Mesenchymal stem cell (in vitro differentiated cells and primary cell): ENCODE data around the gene PSEN1.

ENCODE experiments used
- DNase-seq: peaks from one replicate; pipeline ENCODE4 v3.0.0-alpha.2; 2013
- H2AFZ ChIP-seq: one replicate; pipeline ENCODE4 v1.6.1; 2013; ENCODE audit warnings: low read depth, mild to moderate bottlenecking, control low read depth, inconsistent platforms, low read length, moderate library complexity
- H2AK5ac ChIP-seq: 2 replicates; pipeline ENCODE4 v1.6.1; 2013; ENCODE audit warnings: low read length, moderate library complexity, mild to moderate bottlenecking, inconsistent platforms; ENCODE audit not compliant: severe bottlenecking
- H2BK120ac ChIP-seq: one replicate; pipeline ENCODE4 v1.6.1; 2013; ENCODE audit warnings: low read depth, mild to moderate bottlenecking, inconsistent platforms, low read length, moderate library complexity
- H2BK12ac ChIP-seq, 2 experiments: one replicate each; pipeline ENCODE4 v1.6.1; 2013; ENCODE audit warnings: inconsistent platforms in 2 of 2, low read length in 2 of 2, mild to moderate bottlenecking in 2 of 2, moderate library complexity in 2 of 2, control low read depth in 1 of 2
- H2BK15ac ChIP-seq: one replicate; pipeline ENCODE4 v1.6.1; 2013; ENCODE audit warnings: mild to moderate bottlenecking, low read depth, inconsistent platforms; ENCODE audit not compliant: poor library complexity, severe bottlenecking
- H2BK5ac ChIP-seq: 2 replicates; pipeline ENCODE4 v1.6.1; 2013; ENCODE audit warnings: low read depth, mild to moderate bottlenecking, low read length, control low read depth, inconsistent platforms; ENCODE audit not compliant: poor library complexity, severe bottlenecking
- H3K14ac ChIP-seq, 2 experiments: one replicate each; pipeline ENCODE4 v1.6.1; 2013; ENCODE audit warnings: inconsistent platforms in 2 of 2, low read length in 2 of 2, control low read depth in 1 of 2, mild to moderate bottlenecking in 1 of 2, moderate library complexity in 1 of 2
- H3K18ac ChIP-seq, 2 experiments: one replicate each; pipeline ENCODE4 v1.6.1; 2013; ENCODE audit warnings: inconsistent platforms in 2 of 2, low read length in 2 of 2, control low read depth in 1 of 2, low read depth in 1 of 2, mild to moderate bottlenecking in 1 of 2
- H3K23ac ChIP-seq, 2 experiments: one replicate each; pipeline ENCODE4 v1.6.1; 2013; ENCODE audit warnings: inconsistent platforms in 2 of 2, low read length in 2 of 2, mild to moderate bottlenecking in 2 of 2, moderate library complexity in 2 of 2, control low read depth in 1 of 2
- H3K27ac ChIP-seq: 2 replicates; pipeline ENCODE4 v1.5.1; 2013; ENCODE audit warnings: mild to moderate bottlenecking, moderate library complexity, low read length, control low read depth, inconsistent platforms; ENCODE audit not compliant: poor library complexity, severe bottlenecking
- H3K27me3 ChIP-seq, 2 experiments: 2 replicates each; pipeline versions ENCODE4 v1.6.1 to v1.7.0; 2013; ENCODE audit warnings: low read length in 2 of 2, mild to moderate bottlenecking in 2 of 2, moderate library complexity in 2 of 2, control low read depth in 1 of 2, inconsistent platforms in 1 of 2; ENCODE audit not compliant: control insufficient read depth in 1 of 2, insufficient read depth in 1 of 2
- H3K36me3 ChIP-seq, 2 experiments: 2 replicates each; pipeline versions ENCODE4 v1.6.1 to v1.7.0; 2013; ENCODE audit warnings: low read length in 2 of 2, control low read depth in 1 of 2, inconsistent platforms in 1 of 2, low read depth in 1 of 2, mild to moderate bottlenecking in 1 of 2; ENCODE audit not compliant: insufficient read depth in 2 of 2, control insufficient read depth in 1 of 2
- H3K4ac ChIP-seq, 2 experiments: one replicate each; pipeline ENCODE4 v1.6.1; 2013; ENCODE audit warnings: inconsistent platforms in 2 of 2, low read length in 2 of 2, mild to moderate bottlenecking in 2 of 2, moderate library complexity in 2 of 2, control low read depth in 1 of 2, low read depth in 1 of 2
- H3K4me1 ChIP-seq: 2 replicates; pipeline ENCODE4 v1.6.1; 2013; ENCODE audit warnings: low read depth, low read length, control low read depth; ENCODE audit not compliant: control insufficient read depth, insufficient read depth
- H3K4me2 ChIP-seq: 2 replicates; pipeline ENCODE4 v1.6.1; 2013; ENCODE audit warnings: low read length, mild to moderate bottlenecking, inconsistent platforms; ENCODE audit not compliant: poor library complexity, severe bottlenecking
- H3K4me3 ChIP-seq, 2 experiments: 2 replicates each; pipeline versions ENCODE4 v1.5.1 to v1.7.0; 2013; ENCODE audit warnings: low read length in 2 of 2, mild to moderate bottlenecking in 2 of 2, control low read depth in 1 of 2, low read depth in 1 of 2; ENCODE audit not compliant: insufficient read depth in 1 of 2
- H3K79me1 ChIP-seq: replicated peaks from 2 replicates; pipeline ENCODE4 v1.6.1; 2013; ENCODE audit warnings: mild to moderate bottlenecking, control low read depth, low read length, inconsistent platforms; ENCODE audit not compliant: poor library complexity, severe bottlenecking
- H3K9ac ChIP-seq: 2 replicates; pipeline ENCODE4 v1.7.0; 2013; ENCODE audit warnings: mild to moderate bottlenecking, low read length, moderate library complexity
- H3K9me3 ChIP-seq: 2 replicates; pipeline ENCODE4 v1.7.0; 2013; ENCODE audit warnings: mild to moderate bottlenecking, low read length; ENCODE audit not compliant: control insufficient read depth
- H4K8ac ChIP-seq: one replicate; pipeline ENCODE4 v1.6.1; 2013; ENCODE audit warnings: inconsistent platforms, mild to moderate bottlenecking, low read length, moderate library complexity
- H4K91ac ChIP-seq: one replicate; pipeline ENCODE4 v1.6.1; 2013; ENCODE audit warnings: mild to moderate bottlenecking, low read length, inconsistent platforms
- WGBS: methylation state at CpG from one replicate; pipeline ENCODE4 v1.1.7; 2013; ENCODE audit warnings: mixed read lengths; 5-methylcytosine and 5-hydroxymethylcytosine counted together

PSEN1 gene

DNA sequence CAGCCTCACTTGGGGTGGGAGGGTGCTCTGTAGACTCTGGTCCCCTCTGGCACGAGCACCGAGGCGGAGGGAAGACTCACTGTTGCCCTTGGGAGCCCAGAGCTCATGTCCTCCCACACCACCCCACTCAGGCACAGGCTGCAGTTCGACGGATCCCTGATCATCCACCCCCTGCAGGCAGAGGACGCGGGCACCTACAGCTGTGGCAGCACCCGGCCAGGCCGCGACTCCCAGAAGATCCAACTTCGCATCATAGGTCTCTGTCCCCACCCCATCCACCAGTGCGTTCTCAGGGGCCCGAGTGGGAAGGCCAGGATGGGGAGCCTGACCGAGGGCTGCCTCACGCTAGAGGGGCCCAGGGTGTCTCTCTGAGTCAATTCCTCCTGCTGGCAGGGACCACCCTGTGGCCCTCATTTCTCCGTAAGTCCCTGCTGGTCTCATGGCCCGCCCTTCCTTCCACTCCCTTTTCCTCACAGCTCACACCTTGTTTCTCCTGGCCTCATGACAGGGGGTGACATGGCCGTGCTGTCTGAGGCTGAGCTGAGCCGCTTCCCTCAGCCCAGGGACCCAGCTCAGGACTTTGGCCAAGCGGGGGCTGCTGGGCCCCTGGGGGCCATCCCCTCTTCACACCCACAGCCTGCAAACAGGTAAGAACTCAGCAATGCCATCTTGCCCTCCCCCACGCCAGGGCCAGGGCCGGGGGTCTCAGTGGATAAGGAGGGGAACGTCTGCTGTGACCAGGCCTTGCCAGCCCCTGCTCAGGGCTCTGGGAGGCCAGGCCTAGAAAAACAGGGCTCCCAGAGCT is 128.0 kb downstream of the PSEN1 start:
- Histone ChIP-seq H3K4me2 (no peak overlapping the region), H3K36me3 (peaks cover 11 to 90% of the 10 kb centered on the region in 2 experiments), H3K79me1 (no peaks in the 10 kb centered on the region), H3K4me3 (no peak overlapping the region), H2BK12ac (no peak overlapping the region), H3K4ac (no peak overlapping the region), H3K14ac (no peak overlapping the region), H2BK5ac (no peak overlapping the region), H2BK120ac (no peak overlapping the region), H3K23ac (no peak overlapping the region), H3K27me3 (no peaks in the 10 kb centered on the region), H2AK5ac (no peak overlapping the region), H3K9ac (no peak overlapping the region), H3K4me1 (no peaks in the 10 kb centered on the region), H3K18ac (no peak overlapping the region), H3K9me3 (no peaks in the 10 kb centered on the region), H4K8ac (no peak overlapping the region), H2BK15ac (no peak overlapping the region), H3K27ac (no peak overlapping the region), H4K91ac (no peak overlapping the region), H2AFZ (no peak overlapping the region)
- WGBS, result 87% methylated on average over 20 of the region's 23 CpGs
- DNase-seq, result no peak

DNA sequence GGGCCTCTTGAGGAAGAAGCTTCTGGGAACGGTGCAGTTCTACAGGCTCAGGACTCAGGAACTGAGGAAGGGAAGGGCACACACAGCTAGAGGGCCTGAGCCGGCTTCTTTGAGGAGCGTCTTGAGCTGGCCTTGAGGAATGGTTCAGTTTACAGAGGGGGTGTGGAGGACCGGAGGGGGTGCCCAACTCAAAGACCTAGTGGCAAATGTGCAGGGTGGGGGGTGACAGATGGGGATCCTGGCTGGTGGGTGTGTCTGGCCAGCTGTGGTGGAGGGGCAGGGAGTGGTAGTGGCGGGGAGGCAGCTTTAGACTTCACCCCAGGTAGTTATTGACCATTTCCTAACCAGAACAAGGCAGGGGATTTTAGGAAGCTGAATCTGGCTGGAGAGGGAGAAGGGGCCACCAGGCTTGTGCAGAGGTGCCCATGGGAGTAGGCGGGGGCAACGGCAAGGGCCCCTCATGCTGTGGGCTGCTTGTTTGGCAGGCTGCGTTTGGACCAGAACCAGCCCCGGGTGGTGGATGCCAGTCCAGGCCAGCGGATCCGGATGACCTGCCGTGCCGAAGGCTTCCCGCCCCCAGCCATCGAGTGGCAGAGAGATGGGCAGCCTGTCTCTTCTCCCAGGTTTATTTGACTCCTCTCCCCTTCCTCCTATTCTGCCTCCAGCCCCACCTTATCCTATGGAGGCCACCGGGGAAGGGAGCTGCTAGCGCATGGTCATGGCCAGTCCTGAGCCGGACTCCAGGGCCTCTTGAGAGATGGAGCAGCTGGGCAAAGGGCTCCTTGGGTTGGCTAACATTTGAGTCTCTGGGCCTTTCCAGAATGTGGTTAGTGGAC is 128.8 kb downstream of the PSEN1 start:
- H3K4me3 ChIP-seq, result no peak overlapping the region
- H3K9me3 ChIP-seq, result no peaks in the 10 kb centered on the region
- no peak overlapping the region for H3K18ac ChIP-seq
- DNase-seq, result no peak
- H3K4me1 ChIP-seq, result peaks cover 6% of the 10 kb centered on the region
- H3K14ac ChIP-seq, result no peak overlapping the region
- H3K4me2 ChIP-seq, result no peak overlapping the region
- H3K4ac ChIP-seq, result no peak overlapping the region
- no peak overlapping the region for H2AK5ac ChIP-seq
- H2BK12ac ChIP-seq, result no peak overlapping the region
- no peak overlapping the region for H2AFZ ChIP-seq
- H2BK15ac ChIP-seq, result no peak overlapping the region
- no peak overlapping the region for H4K8ac ChIP-seq
- no peaks in the 10 kb centered on the region for H3K79me1 ChIP-seq
- H2BK5ac ChIP-seq, result no peak overlapping the region
- H4K91ac ChIP-seq, result no peak overlapping the region
- 93% methylated on average over 17 of the region's 18 CpGs for WGBS
- no peak overlapping the region for H3K27ac ChIP-seq
- peaks cover 11 to 89% of the 10 kb centered on the region in 2 experiments for H3K36me3 ChIP-seq
- no peak overlapping the region for H2BK120ac ChIP-seq
- H3K23ac ChIP-seq, result no peak overlapping the region
- H3K9ac ChIP-seq, result no peak overlapping the region
- no peaks in the 10 kb centered on the region for H3K27me3 ChIP-seq

DNA sequence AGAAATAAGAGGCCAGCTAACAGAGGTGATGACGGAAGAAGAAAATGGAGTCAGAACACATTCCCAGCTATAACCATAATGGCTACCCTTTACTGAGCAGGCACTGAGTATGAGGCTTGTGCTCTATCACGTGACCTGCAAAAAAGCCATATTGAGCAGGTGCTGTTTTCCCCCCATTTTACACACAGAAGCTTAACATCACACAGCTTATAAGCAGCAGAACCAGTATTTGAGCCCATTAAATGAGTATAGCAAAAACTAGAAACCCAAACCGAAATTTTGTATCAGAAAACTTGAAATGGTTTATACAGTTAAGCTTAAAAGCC is 129.4 kb downstream of the PSEN1 start:
- no peak overlapping the region for H3K4me2 ChIP-seq
- H3K4me1 ChIP-seq, result peaks cover 8% of the 10 kb centered on the region
- no peak overlapping the region for H4K8ac ChIP-seq
- H3K9ac ChIP-seq, result no peak overlapping the region
- H3K79me1 ChIP-seq, result peaks cover 2% of the 10 kb centered on the region
- DNase-seq, result no peak
- H3K14ac ChIP-seq, result no peak overlapping the region
- no peak overlapping the region for H3K23ac ChIP-seq
- H3K27ac ChIP-seq, result no peak overlapping the region
- H2BK5ac ChIP-seq, result no peak overlapping the region
- no peak overlapping the region for H2AK5ac ChIP-seq
- H3K36me3 ChIP-seq, result peaks cover 15 to 88% of the 10 kb centered on the region in 2 experiments
- no peak overlapping the region for H2AFZ ChIP-seq
- no peak overlapping the region for H3K4me3 ChIP-seq
- H2BK120ac ChIP-seq, result no peak overlapping the region
- H4K91ac ChIP-seq, result no peak overlapping the region
- H2BK12ac ChIP-seq, result no peak overlapping the region
- H2BK15ac ChIP-seq, result no peak overlapping the region
- H3K9me3 ChIP-seq, result no peaks in the 10 kb centered on the region
- H3K4ac ChIP-seq, result no peak overlapping the region
- no peaks in the 10 kb centered on the region for H3K27me3 ChIP-seq
- H3K18ac ChIP-seq, result no peak overlapping the region
- 97% methylated on average over 3 of the region's 3 CpGs for WGBS

DNA sequence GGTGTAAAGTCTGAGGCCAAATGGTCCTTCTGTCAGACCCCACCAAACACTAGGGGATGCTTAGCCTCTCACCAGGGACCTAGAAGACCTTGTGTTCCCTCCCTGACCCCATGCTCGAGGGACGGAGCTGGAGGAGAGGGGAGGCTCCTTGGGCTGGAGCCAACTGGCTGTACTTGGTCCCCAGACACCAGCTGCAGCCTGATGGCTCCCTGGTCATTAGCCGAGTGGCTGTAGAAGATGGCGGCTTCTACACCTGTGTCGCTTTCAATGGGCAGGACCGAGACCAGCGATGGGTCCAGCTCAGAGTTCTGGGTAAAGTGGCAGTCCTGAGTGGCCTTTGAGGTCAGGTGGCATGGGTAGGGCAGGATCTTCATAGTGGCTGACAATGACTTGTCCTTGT is 130.0 kb downstream of the PSEN1 start:
- Histone ChIP-seq H3K14ac (no peak overlapping the region), H3K4me3 (no peak overlapping the region), H3K9me3 (no peaks in the 10 kb centered on the region), H2BK15ac (no peak overlapping the region), H3K23ac (no peak overlapping the region), H3K36me3 (peaks cover 15 to 85% of the 10 kb centered on the region in 2 experiments), H3K4me1 (peaks cover 8% of the 10 kb centered on the region), H4K8ac (no peak overlapping the region), H3K9ac (no peak overlapping the region), H2AK5ac (no peak overlapping the region), H4K91ac (no peak overlapping the region), H3K4me2 (no peak overlapping the region), H3K4ac (no peak overlapping the region), H2BK5ac (no peak overlapping the region), H3K27ac (no peak overlapping the region), H2AFZ (no peak overlapping the region), H3K79me1 (peaks cover 3% of the 10 kb centered on the region), H3K18ac (no peak overlapping the region), H2BK120ac (no peak overlapping the region), H3K27me3 (no peaks in the 10 kb centered on the region), H2BK12ac (no peak overlapping the region)
- WGBS, result 94% methylated on average over 7 of the region's 7 CpGs
- no peak for DNase-seq
